HepG2 (cell line): ENCODE data around the gene OSBPL2. TPM values are rescaled to one million over a fixed set of nuclear protein-coding genes. Genes with fewer than 3 reads are reported as not detected.

ENCODE experiments used
- ATAC-seq: fragments of 200-7000 bp; cut with Tn5 transposase; 3 replicates; pipeline ENCODE4 v1.9.1; 2020; ENCODE audit warnings: mild to moderate bottlenecking, moderate library complexity
- BruUV-seq: library from RNA; stranded (reverse); fragments of 400-500 nt; replicated peaks from 2 replicates; lab custom pipeline; 2021; lab: Mats Ljungman, UMichigan
- CTCF ChIA-PET: fragments of 300-600 bp; formaldehyde crosslinking; extraction: SDS; loops from one replicate; lab custom pipeline; 2021; ENCODE audit warnings: low total read pairs, inconsistent platforms, low intra/inter-chr PET ratio; lab: Yijun Ruan, JAX
- POLR2A ChIA-PET: fragments of 350-600 bp; sonication (Branson Sonifier 250); formaldehyde crosslinking; loops from one replicate; lab custom pipeline; 2020; ENCODE audit warnings: antibody characterized with exemption, inconsistent platforms; lab: Yijun Ruan, JAX
- DNase-seq: peaks from one replicate; pipeline ENCODE4 v3.0.0-alpha.2; 2015; ENCODE audit warnings: low spot score
- FAIRE-seq: peaks from 3 replicates; lab custom pipeline; 2011; peaks lifted over from hg19 to GRCh38; lab: Jason Lieb, UNC
- H2AFZ ChIP-seq: one replicate; pipeline ENCODE4 v1.6.1; 2011; ENCODE audit warnings: low read length, inconsistent platforms
- H3K27ac ChIP-seq: fragments of 300-600 bp; 3 replicates; pipeline ENCODE4 v1.8.0; 2011; ENCODE audit warnings: mixed run types, mild to moderate bottlenecking, mixed read lengths, low read length, inconsistent platforms; ENCODE audit not compliant: insufficient read depth; ENCODE audit errors: extremely low read length
- H3K27me3 ChIP-seq, 2 experiments: fragments of 200-600 bp in 1 of 2; 2 replicates in 1 of 2; 3 replicates in 1 of 2; pipeline versions ENCODE4 v1.6.0 to v1.8.0; 2011; ENCODE audit warnings: low read length in 2 of 2, mild to moderate bottlenecking in 2 of 2, moderate library complexity in 2 of 2, inconsistent platforms in 1 of 2; ENCODE audit not compliant: insufficient read depth in 2 of 2, control insufficient read depth in 1 of 2
- H3K36me3 ChIP-seq, 2 experiments: fragments of 200-600 bp in 1 of 2; replicated peaks in 1 of 2; 2 replicates in 1 of 2; 3 replicates in 1 of 2; pipeline versions ENCODE4 v1.5.1 to v1.8.0; 2011; ENCODE audit warnings: low read length in 2 of 2, inconsistent platforms in 1 of 2; ENCODE audit not compliant: insufficient read depth in 2 of 2, control insufficient read depth in 1 of 2
- H3K4me1 ChIP-seq: 2 replicates; pipeline ENCODE4 v1.5.1; 2012; ENCODE audit warnings: low read length, inconsistent platforms; ENCODE audit not compliant: insufficient read depth
- H3K4me2 ChIP-seq: 2 replicates; pipeline ENCODE4 v1.6.0; 2011; ENCODE audit warnings: low read depth, low read length, inconsistent platforms
- H3K4me3 ChIP-seq, 3 experiments: fragments of 200-600 bp in 1 of 3; sonication (generic), shearing (Covaris generic) in 1 of 3; replicated peaks in 1 of 3; 2 replicates each; pipeline ENCODE4 v1.5.1; 2011 to 2016; ENCODE audit warnings: low read length in 3 of 3, inconsistent platforms in 2 of 3, low read depth in 2 of 3, mild to moderate bottlenecking in 2 of 3, control low read depth in 1 of 3, mixed read lengths in 1 of 3; ENCODE audit not compliant: insufficient read depth in 1 of 3
- H3K79me2 ChIP-seq: one replicate; pipeline ENCODE4 v1.6.1; 2011; ENCODE audit warnings: low read length, inconsistent platforms; ENCODE audit not compliant: insufficient read depth
- H3K9ac ChIP-seq: 2 replicates; pipeline ENCODE4 v1.6.0; 2011; ENCODE audit warnings: mild to moderate bottlenecking, low read depth, low read length, inconsistent platforms; ENCODE audit not compliant: insufficient read depth
- H3K9me3 ChIP-seq: 2 replicates; pipeline ENCODE4 v1.5.1; 2012; ENCODE audit warnings: mild to moderate bottlenecking, low read length
- H4K20me1 ChIP-seq: 2 replicates; pipeline ENCODE4 v1.6.0; 2011; ENCODE audit warnings: inconsistent platforms, mild to moderate bottlenecking, low read length, moderate library complexity; ENCODE audit not compliant: insufficient read depth
- AGO2 ChIP-seq: fragments of 200-400 bp; formaldehyde crosslinking; optimal IDR thresholded peaks from 2 replicates; pipeline ENCODE3; 2017; ENCODE audit warnings: mild to moderate bottlenecking, low read depth, low read length, moderate library complexity
- JUND ChIP-seq: sonication (generic); formaldehyde crosslinking; IDR thresholded peaks from 2 replicates; pipeline ENCODE4 v1.8.0; 2022; ENCODE audit warnings: mild to moderate bottlenecking, missing genetic modification reagents
- KDM2A ChIP-seq: sonication (generic); formaldehyde crosslinking; IDR thresholded peaks from 2 replicates; pipeline ENCODE4 v1.4.0; 2020; ENCODE audit warnings: low read depth, missing genetic modification reagents, borderline replicate concordance
- KLF15 ChIP-seq: sonication (generic); formaldehyde crosslinking; IDR thresholded peaks from 2 replicates; pipeline ENCODE4 v1.8.1; 2023; ENCODE audit warnings: borderline replicate concordance, mild to moderate bottlenecking, inconsistent platforms, missing genetic modification reagents, mixed read lengths
- NFE2 ChIP-seq: sonication (generic); formaldehyde crosslinking; IDR thresholded peaks from 2 replicates; pipeline ENCODE4 v1.4.0; 2020; ENCODE audit warnings: missing genetic modification reagents
- ONECUT2 ChIP-seq: sonication (generic); formaldehyde crosslinking; IDR thresholded peaks from 2 replicates; pipeline ENCODE4 v1.4.0; 2020; ENCODE audit warnings: missing genetic modification reagents
- POLR2G ChIP-seq: fragments of 200-400 bp; formaldehyde crosslinking; IDR thresholded peaks from 2 replicates; pipeline ENCODE4 v1.6.1; 2018; ENCODE audit warnings: mild to moderate bottlenecking, low read depth, low read length, moderate library complexity
- RAD21 ChIP-seq: fragments of 450-650 bp; formaldehyde crosslinking; IDR thresholded peaks from 2 replicates; pipeline ENCODE4 v1.5.0; 2020; ENCODE audit warnings: mild to moderate bottlenecking
- RELA ChIP-seq: sonication (generic); formaldehyde crosslinking; IDR thresholded peaks from 2 replicates; pipeline ENCODE4 v1.4.0; 2020; ENCODE audit warnings: missing genetic modification reagents
- SOX6 ChIP-seq, 2 experiments: fragments of 450-650 bp in 1 of 2; sonication (generic) in 1 of 2; formaldehyde crosslinking in 1 of 2; IDR thresholded peaks; 2 replicates each; pipeline versions ENCODE4 v1.4.0 to v1.6.1; 2017 to 2020; ENCODE audit warnings: antibody characterized with exemption in 1 of 2, mild to moderate bottlenecking in 1 of 2, missing genetic modification reagents in 1 of 2
- SP4 ChIP-seq: sonication (generic); formaldehyde crosslinking; IDR thresholded peaks from 2 replicates; pipeline ENCODE4 v1.8.1; 2023; ENCODE audit warnings: mild to moderate bottlenecking, missing genetic modification reagents
- ZFP36L1 ChIP-seq: sonication (generic); formaldehyde crosslinking; IDR thresholded peaks from 2 replicates; pipeline ENCODE4 v1.8.0; 2022; ENCODE audit warnings: mild to moderate bottlenecking, missing genetic modification reagents, moderate library complexity
- ZNF281 ChIP-seq: sonication (generic); formaldehyde crosslinking; IDR thresholded peaks from 2 replicates; pipeline ENCODE4 v1.4.0; 2020; ENCODE audit warnings: missing genetic modification reagents, borderline replicate concordance
- ZNF558 ChIP-seq: sonication (generic); formaldehyde crosslinking; IDR thresholded peaks from 2 replicates; pipeline ENCODE4 v1.9.0; 2022; ENCODE audit warnings: mild to moderate bottlenecking, missing genetic modification reagents, borderline replicate concordance
- WGBS: methylation state at CpG from one replicate; pipeline ENCODE4 v1.1.6; 2017; ENCODE audit warnings: low lambda C conversion rate; 5-methylcytosine and 5-hydroxymethylcytosine counted together
- in situ Hi-C: cut with HindIII; loops from 2 replicates; pipeline ENCODE4 v1.10.0; 2017; ENCODE audit warnings: low pct_unique_long_range_greater_than_20kb; ENCODE audit not compliant: extremely low pct_ligation_motif_present
- intact Hi-C: fragments of 100-400 bp; cut with micrococcal nuclease; formaldehyde crosslinking; loops from one replicate; pipeline ENCODE4 v1.10.0; 2022; ENCODE audit not compliant: unreplicated experiment
- polyA plus RNA-seq, 8 experiments: library from polyadenylated mRNA; depleted of rRNA in 3 of 8; stranded (reverse) in 7 of 8; unstranded in 1 of 8; fragments of >200 nt; fragmentation: Illumina TruSeq in 4 of 8; extraction: Trizol in 4 of 8; gene quantifications; 2 replicates each; pipeline versions ENCODE4 v1.2.1 to v1.2.3, GENCODE V29; 2011 to 2016; ENCODE audit warnings: low read depth in 4 of 8, missing spikeins in 1 of 8, mixed read lengths in 1 of 8; ENCODE audit not compliant: insufficient read depth in 1 of 8
- total RNA-seq, 5 experiments: library from RNA; depleted of rRNA; stranded (reverse); fragments of >200 nt; fragmentation: Illumina TruSeq; extraction: Trizol; gene quantifications; 2 replicates each; pipeline ENCODE4 v1.2.3, GENCODE V29; 2016; ENCODE audit warnings: low read depth in 1 of 5
- TF ChIP-seq, protein P1 (sequence below): sonication (generic); formaldehyde crosslinking; IDR thresholded peaks from 2 replicates; pipeline ENCODE4 v1.4.0; 2020; ENCODE audit warnings: mild to moderate bottlenecking, missing genetic modification reagents, borderline replicate concordance
- TF ChIP-seq, protein P2 (sequence below): IDR thresholded peaks from 2 replicates; pipeline ENCODE4 v1.6.1; 2016; ENCODE audit warnings: missing compliant biosample characterization, missing genetic modification reagents, borderline replicate concordance
- TF ChIP-seq, protein P3 (sequence below): fragments of 450-650 bp; IDR thresholded peaks from 2 replicates; pipeline ENCODE4 v1.6.1; 2017

The OSBPL2 gene
- total and polyA plus RNA-seq, 2 of the 13 experiments (the other 11 are each of a cell fraction or from before 2014, with no cell fraction given), result 18.5 to 37.4 TPM

DNA sequence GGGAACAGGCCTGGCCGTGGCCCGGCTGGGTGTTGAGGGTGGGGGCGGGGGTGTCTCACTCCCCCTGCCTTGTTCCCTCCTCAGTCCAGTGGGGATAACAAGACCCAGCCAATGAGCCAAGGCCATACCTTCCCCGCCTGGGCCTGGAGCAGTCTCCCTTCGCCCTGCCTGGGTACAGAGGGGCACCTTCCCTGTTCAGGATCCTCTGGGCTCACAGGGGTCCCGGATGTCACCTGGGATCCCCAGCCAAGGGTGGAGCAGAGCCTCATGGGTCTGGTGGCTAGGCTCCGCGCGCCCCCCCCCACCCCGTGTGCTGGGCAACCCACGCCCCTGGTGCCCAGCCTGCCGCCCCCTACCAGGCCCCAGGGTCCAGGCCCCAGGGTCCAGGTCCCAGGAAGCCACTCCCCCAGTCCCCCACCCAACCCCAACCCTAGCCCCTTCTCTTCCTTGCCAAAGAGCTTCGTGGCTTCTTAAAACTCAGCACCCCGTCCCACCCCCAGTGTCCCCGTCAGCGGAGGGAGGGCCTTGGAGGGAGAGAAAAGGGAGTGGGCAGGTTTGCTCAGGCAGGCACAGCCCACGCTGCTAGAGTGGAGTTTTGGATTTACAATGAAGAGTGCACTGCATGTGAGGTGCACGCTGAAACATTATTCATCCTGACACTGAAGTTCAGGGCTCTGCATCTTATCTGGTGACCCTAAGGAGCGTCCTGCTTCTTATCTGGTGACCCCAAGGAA, 30.1 kb upstream of the OSBPL2 start:
- WGBS, result 81% methylated on average over 19 of the region's 19 CpGs

More for the DNA sequence above, 30.1 kb upstream of the OSBPL2 start:
- Histone ChIP-seq H3K27ac (no peak overlapping the region), H3K4me1 (peaks cover 18% of the 10 kb centered on the region), H2AFZ (no peak overlapping the region), H3K9me3 (no peaks in the 10 kb centered on the region), H3K4me2 (no peak overlapping the region), H3K36me3 (peaks cover under 1 to 1% of the 10 kb centered on the region in 2 experiments; a peak in 1 of 5 replicates), H4K20me1 (no peaks in the 10 kb centered on the region; the same call in 1 of the 2 replicates), H3K27me3 (peaks cover 20 to 33% of the 10 kb centered on the region in 2 experiments; a peak in 4 of 5 replicates), H3K79me2 (no peaks in the 10 kb centered on the region), H3K9ac (no peak overlapping the region), H3K4me3 (no peak overlapping the region)
- ChIA-PET CTCF (no interaction called here), POLR2A (no interaction called here)
- in situ Hi-C loops (no loop called here), intact Hi-C loops (no loop called here)
- TF ChIP-seq RELA (CRISPR knock-in tag) (no peak), POLR2G (0 out of 2 replicates have a peak, but pooled peaks have one; percentile 28), ONECUT2 (CRISPR knock-in tag) (no peak), JUND (CRISPR knock-in tag) (no peak), RAD21 (no peak), SOX6 (IDR thresholded peaks at IDR 0.05) (no peak), SOX6 (CRISPR knock-in tag; IDR thresholded peaks at IDR 0.05) (no peak), KDM2A (peak; percentile 3; the same call in 1 of the 2 replicates), ZFP36L1 (CRISPR knock-in tag) (no peak), KLF15 (CRISPR knock-in tag) (no peak), AGO2 (no peak), SP4 (CRISPR knock-in tag) (peak; percentile 17; the same call in 1 of the 2 replicates), ZNF281 (CRISPR knock-in tag) (no peak), ZNF558 (CRISPR knock-in tag) (no peak), NFE2 (CRISPR knock-in tag) (no peak)
- TF ChIP-seq, protein P1, sequence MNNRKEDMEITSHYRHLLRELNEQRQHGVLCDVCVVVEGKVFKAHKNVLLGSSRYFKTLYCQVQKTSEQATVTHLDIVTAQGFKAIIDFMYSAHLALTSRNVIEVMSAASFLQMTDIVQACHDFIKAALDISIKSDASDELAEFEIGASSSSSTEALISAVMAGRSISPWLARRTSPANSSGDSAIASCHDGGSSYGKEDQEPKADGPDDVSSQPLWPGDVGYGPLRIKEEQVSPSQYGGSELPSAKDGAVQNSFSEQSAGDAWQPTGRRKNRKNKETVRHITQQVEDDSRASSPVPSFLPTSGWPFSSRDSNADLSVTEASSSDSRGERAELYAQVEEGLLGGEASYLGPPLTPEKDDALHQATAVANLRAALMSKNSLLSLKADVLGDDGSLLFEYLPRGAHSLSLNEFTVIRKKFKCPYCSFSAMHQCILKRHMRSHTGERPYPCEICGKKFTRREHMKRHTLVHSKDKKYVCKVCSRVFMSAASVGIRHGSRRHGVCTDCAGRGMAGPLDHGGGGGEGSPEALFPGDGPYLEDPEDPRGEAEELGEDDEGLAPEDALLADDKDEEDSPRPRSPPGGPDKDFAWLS (CRISPR knock-in tag), result no peak
- TF ChIP-seq, protein P2, sequence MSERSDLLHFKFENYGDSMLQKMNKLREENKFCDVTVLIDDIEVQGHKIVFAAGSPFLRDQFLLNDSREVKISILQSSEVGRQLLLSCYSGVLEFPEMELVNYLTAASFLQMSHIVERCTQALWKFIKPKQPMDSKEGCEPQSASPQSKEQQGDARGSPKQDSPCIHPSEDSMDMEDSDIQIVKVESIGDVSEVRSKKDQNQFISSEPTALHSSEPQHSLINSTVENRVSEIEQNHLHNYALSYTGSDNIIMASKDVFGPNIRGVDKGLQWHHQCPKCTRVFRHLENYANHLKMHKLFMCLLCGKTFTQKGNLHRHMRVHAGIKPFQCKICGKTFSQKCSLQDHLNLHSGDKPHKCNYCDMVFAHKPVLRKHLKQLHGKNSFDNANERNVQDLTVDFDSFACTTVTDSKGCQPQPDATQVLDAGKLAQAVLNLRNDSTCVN, result no peak
- TF ChIP-seq, protein P3, sequence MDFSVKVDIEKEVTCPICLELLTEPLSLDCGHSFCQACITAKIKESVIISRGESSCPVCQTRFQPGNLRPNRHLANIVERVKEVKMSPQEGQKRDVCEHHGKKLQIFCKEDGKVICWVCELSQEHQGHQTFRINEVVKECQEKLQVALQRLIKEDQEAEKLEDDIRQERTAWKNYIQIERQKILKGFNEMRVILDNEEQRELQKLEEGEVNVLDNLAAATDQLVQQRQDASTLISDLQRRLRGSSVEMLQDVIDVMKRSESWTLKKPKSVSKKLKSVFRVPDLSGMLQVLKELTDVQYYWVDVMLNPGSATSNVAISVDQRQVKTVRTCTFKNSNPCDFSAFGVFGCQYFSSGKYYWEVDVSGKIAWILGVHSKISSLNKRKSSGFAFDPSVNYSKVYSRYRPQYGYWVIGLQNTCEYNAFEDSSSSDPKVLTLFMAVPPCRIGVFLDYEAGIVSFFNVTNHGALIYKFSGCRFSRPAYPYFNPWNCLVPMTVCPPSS, result no peak
- no TSS peak for BruUV-seq
- no peak for DNase-seq
- no peak for FAIRE-seq
- ATAC-seq, result no peak
